Heart left ventricle (tissue), 13 donors: ENCODE results near the gene MED8.

ENCODE experiments used
- CTCF ChIP-seq, 12 donors: fragments of 200-600 bp; sonication (generic) in 4 of 12; IDR thresholded peaks; one replicate each; pipeline versions ENCODE4 v1.5.0 to v1.8.0; 2018 to 2022; ENCODE audit warnings: antibody characterized with exemption in 12 of 12, mild to moderate bottlenecking in 5 of 12
- POLR2A ChIP-seq, 2 donors: fragments of 450-650 bp; IDR thresholded peaks; one replicate each; pipeline ENCODE4 v1.6.1; 2017; ENCODE audit warnings: antibody characterized with exemption in 2 of 2, mild to moderate bottlenecking in 2 of 2, moderate library complexity in 2 of 2
- donor health status: ischemic (EF 13 %, LVEDD 7.1; RV severe dilation, severe dysfunction).
- donor health status: DM: no; HTN: yes; CAD: no.
- donor health status: DM: no; HTN: no; CAD: no.
- donor health status: ischemic (EF 25% LVEDD 6.9; RV normal size, moderate dysfunction).
- donor health status: ischemic (EF 25% LVEDD 5.7; RV mildly dilated, moderate dysfunction).
- donor health status: ischemic (EF 35%, LVEDD 5.7; RV mildly dilated, moderate dysfunction).
- donor health status: nonischemic (EF 11% LVEDD 7.7; RV severe dilation, severe dysfunction).
- donor health status: DM: yes; HTN: yes; CAD: no.
- donor health status: PGD.
- donor health status: ischemic (EF 29% LVEDD 5.4; RV normal size, mild dysfunction).
- donor health status: nonischemic (EF 23%, LVEDD 6.1; RV moderate dilation, normal function).

GRCh38 chr1:43387976-43388599 lies 1.5 kb downstream of the MED8 start:
- no peak for TF ChIP-seq CTCF (IDR thresholded peaks at IDR 0.05)
- TF ChIP-seq POLR2A (IDR thresholded peaks at IDR 0.05) = no peak
